ENCODE measurements around the gene PRR35.

Gene PRR35

DNA sequence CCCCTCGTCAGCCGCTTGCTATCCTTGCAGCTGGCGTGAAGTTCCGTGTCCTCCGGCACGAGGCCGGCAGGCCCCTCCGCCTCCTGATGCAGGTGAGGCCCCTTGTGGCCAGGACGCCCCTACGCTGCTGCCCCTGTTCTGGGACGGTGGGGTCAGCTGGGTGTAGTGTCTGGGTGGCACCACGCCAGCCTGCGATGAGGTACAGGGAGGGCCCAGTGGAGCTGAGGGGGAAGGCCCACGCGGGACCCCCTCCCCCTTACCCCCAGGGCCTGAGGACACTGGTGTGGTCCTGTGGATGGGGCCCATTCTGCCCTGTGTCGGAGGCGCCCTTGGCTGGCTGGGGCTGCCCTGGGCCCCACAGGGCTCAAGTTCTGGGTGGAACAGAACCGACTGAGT lies 22.0 kb downstream of the PRR35 start:
- no peak for DNase-seq

GRCh38 chr16:582614-583331 lies 22.6 kb downstream of the PRR35 start:
- no peak for DNase-seq

- DNase-seq = no peak
These were observed 23.2 kb downstream of the PRR35 start for GRCh38 chr16:583470-583814.

DNA sequence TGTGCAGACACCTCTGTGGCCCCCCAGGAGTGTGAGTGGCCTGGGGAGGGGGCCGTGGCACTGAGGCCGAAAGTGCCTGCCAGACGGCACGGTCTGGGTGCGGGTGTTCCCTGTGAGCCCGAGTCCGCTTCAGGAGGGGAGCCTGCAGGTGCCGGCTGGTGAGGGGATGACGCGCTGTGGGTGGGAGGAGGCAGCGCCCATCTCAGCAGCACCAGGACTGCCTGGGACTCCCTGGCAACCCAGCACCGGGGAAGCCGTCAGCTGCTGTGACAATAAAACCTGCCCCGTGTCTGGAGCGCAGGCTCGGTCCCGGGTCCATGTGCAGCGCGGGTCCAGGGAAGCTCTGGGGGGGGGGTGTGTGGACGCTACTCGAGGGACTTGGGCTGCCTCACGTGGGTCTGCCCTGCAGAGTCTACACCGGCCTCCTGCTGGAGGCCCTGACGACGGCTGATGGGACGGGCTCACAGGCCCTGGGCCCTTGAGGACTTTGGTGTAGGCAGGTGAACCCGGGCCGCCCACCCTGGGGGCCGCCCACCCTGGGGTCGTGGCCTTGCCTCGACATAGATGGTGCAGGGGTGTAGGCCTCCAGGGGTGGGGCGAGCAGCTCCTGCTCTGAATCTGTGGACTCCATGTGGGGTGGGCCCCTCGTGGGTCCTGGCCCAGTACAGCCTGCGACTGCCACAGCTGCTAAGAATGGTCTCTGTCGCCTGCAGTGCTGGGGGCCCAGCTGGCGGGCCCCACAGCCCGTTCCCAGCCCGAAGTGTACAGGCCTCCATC lies 23.8 kb downstream of the PRR35 start:
- DNase-seq = no peak

- no peak for DNase-seq
These were observed 25.2 kb downstream of the PRR35 start for GRCh38 chr16:585351-585750.

DNA sequence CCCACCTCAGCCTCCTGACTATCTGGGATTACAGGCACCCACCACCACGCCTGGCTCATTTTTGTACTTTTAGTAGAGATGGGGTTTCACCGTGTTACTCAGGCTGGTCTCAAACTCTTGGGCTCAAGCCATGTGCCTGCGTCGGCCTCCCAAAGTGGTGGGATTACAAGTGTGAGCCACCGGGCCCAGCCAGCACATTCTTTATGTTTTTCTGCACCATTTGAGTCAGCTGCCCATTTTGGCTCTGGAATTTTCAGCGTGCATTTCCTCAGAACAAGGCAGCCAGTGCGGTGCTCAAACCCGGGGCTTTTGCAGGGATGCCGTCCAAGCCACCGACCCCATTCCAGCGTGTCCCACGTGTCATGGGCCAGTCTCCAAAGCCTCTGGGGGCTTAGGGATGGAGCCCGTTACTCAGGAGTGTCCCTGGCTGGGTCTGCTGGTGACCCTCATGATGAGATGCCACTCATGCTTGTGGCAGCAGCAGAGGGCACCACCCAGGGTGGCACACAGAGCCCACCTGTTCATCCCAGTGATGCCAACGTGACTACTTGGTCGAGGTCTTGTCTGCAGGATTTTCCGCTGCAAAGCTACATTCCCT lies 26.0 kb downstream of the PRR35 start:
- peak; percentile 35 for DNase-seq

GRCh38 chr16:586645-587590 lies 26.7 kb downstream of the PRR35 start:
- no peak for DNase-seq

DNA sequence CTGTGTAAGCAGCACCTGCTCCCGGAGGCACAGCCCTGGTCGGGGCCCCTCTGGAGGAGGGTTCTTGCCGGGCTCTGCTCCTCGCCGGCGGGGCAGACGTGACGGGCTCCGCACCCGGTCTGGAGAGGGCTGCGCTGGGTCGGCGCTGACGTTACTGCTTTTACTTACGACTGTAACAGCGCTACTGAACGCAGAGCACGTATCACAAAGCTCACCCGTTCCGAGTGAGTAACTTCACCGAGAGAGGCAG lies 28.4 kb downstream of the PRR35 start:
- peak; percentile 47 for DNase-seq

- peak; percentile 95 for DNase-seq
These were observed 28.9 kb downstream of the PRR35 start for GRCh38 chr16:588889-589657.

- peak; percentile 98 for DNase-seq
These were observed 29.5 kb downstream of the PRR35 start, which contains the start of gene RAB40C for GRCh38 chr16:589658-590187. TSS of gene RAB40C (plus strand) at chr16:590066. CDS start at chr16:590292, 226 bp downstream.

- DNase-seq = peak; percentile 25
These were observed 30.1 kb downstream of the PRR35 start for GRCh38 chr16:590188-590814.

DNA sequence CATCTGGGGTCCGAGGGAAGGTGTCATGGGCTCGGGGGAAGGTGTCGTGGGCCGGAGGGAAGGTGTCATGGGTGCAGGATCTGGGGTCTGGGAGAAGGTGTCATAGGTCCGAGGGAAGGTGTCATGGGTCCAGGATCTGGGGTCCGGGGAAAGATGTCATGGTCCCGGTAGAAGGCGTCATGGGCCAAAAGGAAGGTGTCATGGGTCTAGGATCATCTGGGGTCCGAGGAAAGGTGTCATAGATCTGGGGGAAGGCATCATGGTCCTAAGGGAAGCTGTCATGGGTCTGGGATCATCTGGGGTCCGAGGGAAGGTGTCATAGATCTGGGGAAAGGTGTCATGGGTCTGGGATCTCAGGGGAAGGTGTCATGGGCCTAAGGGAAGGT lies 30.6 kb downstream of the PRR35 start:
- no peak for DNase-seq

DNA sequence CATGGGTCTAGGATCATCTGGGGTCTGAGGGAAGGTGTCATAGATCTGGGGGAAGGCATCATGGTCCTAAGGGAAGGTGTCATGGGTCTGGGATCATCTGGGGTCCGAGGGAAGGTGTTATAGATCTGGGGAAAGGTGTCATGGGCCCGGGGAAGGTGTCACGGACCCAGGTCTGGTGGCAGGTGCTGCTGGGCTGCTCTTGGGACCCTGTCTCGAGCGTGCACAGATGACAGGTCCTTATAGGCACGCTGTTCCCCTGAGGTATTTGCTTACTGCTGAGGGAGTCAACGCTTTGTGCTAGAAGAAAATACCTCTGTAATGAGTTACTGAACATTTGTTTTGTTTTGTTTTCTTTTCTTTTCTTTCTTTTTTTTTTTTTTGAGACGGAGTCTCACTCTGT lies 31.0 kb downstream of the PRR35 start:
- no peak for DNase-seq

GRCh38 chr16:591892-592517 lies 31.8 kb downstream of the PRR35 start:
- DNase-seq = no peak

DNA sequence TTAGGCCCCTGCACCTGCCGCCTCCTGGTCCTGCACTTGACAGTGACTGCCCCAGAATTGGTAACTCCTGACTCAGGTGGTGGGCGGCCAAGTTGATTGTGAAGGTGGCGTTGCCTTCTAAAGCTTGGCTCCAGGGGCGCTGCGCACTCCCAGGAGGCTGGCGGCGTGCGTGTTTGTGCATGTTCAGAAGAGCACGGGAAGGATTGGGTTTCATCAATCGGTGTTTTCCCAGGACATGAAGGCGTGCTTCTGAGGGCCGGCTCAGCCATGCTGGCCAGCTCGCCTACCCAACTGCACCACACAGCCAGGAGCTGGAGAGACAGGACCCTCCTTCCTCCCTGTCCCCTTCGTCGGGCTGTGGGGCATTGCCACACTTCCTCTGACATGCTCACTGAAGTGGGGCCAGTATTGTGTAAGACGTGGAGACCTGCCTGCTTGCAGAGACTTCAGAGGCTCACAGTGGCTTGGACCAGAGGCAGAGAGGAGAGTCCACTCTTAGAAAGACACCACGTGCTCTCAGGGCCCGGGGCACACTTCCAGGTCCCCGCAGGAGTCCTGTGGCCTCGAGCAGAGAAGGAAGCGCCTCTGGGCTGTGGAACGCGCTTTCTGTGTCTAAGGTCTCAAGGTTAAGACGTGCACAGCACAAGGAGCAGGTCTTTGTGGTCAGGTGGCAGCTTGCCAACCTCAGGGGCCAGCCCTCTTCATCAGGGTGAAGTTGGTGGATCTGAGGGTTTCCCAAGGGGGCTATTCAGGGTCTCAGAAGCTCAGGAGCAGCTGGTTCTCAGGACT lies 32.5 kb downstream of the PRR35 start:
- no peak for DNase-seq

DNA sequence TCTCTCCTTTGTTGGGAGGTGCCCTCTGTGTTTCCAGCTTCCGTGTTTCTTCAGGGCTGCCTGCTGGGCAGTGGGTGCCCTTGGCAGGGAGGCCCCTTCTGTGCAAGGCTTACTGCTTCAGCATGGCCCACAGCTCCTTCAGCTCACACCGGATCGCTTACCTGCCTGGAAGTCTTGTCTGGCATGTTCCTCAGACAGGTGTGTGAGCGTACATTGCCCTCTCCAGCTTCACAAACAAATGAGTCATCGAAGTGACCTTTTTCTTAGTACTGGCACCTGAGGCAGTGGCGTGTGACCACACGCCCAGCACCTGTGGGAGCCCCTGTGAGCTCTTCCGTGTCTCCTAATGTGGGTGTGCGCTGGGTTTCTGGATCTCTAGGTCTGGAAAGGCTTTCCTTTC lies 33.2 kb downstream of the PRR35 start:
- DNase-seq = no peak

- no peak for DNase-seq
These were observed 33.6 kb downstream of the PRR35 start for GRCh38 chr16:593807-594206.

GRCh38 chr16:595094-595528 lies 34.9 kb downstream of the PRR35 start:
- no peak for DNase-seq

DNA sequence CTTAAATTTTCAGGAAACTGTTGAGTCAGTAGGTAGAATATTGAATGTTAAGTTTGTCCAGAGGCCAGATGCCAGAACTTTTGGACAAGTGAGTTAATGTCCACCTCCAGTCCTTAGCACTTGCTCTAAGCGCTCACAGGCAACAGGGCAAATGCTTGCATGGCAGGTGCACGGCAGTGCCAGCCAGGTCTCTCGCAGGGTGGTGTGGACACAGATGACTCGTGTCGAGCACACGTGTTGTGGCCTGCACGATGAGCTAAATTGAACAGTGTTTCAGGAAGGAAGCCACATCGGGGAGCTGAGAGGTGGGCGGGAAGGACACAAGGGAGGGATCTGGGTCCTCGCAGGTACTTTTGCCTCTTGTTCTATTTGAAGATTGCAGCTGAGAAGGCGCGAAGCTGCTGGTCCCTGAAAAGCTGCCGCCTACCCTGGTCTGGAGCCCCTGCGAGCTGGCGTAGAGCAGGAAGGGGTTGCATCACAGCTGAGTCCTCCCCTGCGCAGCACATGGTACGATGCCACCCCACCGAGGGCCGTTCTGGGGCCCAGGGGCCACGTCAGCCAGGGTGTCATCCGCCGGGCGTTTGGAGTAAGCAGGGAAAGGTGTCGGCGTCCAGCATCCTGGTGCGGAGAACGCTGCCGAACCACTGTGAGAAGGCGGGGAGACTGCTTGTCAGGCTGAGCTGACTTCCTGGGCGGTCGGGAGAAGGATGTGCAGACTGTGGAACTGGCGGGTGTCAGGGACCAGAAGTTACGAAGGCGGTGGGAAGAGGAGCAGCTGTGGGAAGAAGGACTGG lies 35.9 kb downstream of the PRR35 start:
- DNase-seq = no peak

Measured in fibroblast of skin of scalp (primary cell).